Cardiac fibroblast (primary cell): ENCODE data around the gene KCTD17.

Experiments
- DNase-seq, 2 donors: peaks; one replicate each; pipeline versions ENCODE4 v3.0.0 to v3.0.0-alpha.2; 2010; ENCODE audit warnings: low read depth in 2 of 2
- H3K4me3 ChIP-seq, 2 donors: replicated peaks in 1 of 2; 1 replicate in 1 of 2; 2 replicates in 1 of 2; pipeline ENCODE4 v1.5.1; 2011; ENCODE audit warnings: low read depth in 2 of 2, low read length in 2 of 2, mild to moderate bottlenecking in 2 of 2, moderate library complexity in 1 of 2
- CTCF ChIP-seq: IDR thresholded peaks from one replicate; pipeline ENCODE4 v1.5.1; 2011; ENCODE audit warnings: low read depth, mild to moderate bottlenecking, low read length, inconsistent platforms

The KCTD17 gene

GRCh38 chr22:37061611-37062375, 10.3 kb downstream of the KCTD17 start:
- DNase-seq, result no peak
- TF ChIP-seq CTCF, result no peak
- no peak overlapping the region for H3K4me3 ChIP-seq

DNA sequence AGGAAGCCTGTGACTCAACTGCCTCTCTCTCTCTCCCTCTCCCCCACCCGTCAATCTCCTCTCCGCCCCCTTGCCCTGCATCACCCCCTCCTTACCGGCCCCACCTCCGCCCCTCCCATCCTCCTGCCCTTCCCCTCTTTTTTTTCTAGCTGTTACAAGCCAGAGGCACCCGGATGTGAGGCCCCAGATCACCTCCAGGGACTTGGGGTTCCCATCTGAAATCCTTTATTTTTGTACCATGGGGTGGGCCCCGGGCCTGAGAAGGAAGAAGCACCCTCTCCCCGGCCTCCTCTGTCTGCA, 10.8 kb downstream of the KCTD17 start:
- H3K4me3 ChIP-seq, result no peak overlapping the region
- DNase-seq, result no peak
- no peak for TF ChIP-seq CTCF

- H3K4me3 ChIP-seq, result no peak overlapping the region
- no peak for DNase-seq
- TF ChIP-seq CTCF, result no peak
Observed at GRCh38 chr22:37062702-37063381, 11.3 kb downstream of the KCTD17 start.

GRCh38 chr22:37063431-37064420, 12.2 kb downstream of the KCTD17 start:
- TF ChIP-seq CTCF, result no peak
- H3K4me3 ChIP-seq, result no peak overlapping the region
- DNase-seq, result no peak

DNA sequence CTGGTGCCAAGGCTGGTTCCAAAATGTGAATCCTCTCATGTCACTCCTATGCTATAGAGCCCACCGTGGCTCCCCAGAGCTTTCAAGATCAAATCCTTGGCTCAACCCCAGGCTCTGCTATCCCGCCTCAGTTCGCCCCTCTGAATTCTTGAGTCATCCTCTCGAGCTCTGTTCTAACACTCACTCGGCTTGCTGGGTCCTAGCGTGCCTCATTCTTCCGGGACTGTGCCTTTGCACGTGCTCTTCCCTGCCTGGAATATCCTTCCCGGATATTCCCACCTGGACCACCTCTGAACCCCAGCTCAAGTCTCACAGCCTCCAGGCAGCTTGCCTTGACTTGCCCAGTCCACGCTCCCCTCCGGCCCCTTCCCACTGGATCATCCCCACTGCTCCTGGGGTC, 13.0 kb downstream of the KCTD17 start:
- H3K4me3 ChIP-seq, result no peak overlapping the region
- DNase-seq, result no peak
- TF ChIP-seq CTCF, result no peak

DNA sequence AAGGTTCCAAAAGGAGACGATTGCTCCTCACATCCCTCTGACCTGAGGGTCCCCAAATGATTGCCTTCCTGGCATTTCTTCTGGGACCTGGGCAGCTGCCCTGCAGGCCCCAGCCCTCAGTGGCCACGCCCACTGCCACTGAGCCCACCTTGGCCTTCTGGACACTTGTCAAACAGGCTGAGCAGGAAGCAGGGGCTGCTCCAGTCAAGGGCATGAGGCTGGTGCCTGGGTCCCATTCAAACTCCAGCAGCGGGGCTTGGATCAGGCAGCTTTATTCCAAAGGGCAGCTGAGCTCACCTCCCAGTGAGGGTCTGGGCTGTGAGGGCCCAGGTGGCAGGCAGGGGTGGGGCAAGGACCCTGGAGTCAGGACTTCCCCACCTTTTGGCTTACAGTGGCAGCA, 13.6 kb downstream of the KCTD17 start:
- H3K4me3 ChIP-seq, result no peak overlapping the region
- no peak for DNase-seq
- TF ChIP-seq CTCF, result no peak
